ENCODE measurements around the gene NIN. TPM values are rescaled to one million over a fixed set of nuclear protein-coding genes. Genes with fewer than 3 reads are reported as not detected.

Gene NIN
- total and polyA plus RNA-seq, 4 donors = 1.7 to 11.1 (median 4.0) TPM

- H3K4me1 ChIP-seq (ENCODE audit: control insufficient read depth in 4 of 4, insufficient read depth in 4 of 4, low read length in 3 of 4) = no peaks in the 10 kb centered on the region
- no peaks in the 10 kb centered on the region for H3K9me3 ChIP-seq (ENCODE audit: control insufficient read depth in 4 of 4, low read length in 3 of 4)
- no peak for DNase-seq (ENCODE audit: low spot score)
- H3K27ac ChIP-seq (ENCODE audit: low read depth in 1 of 2, low read length in 2 of 2) = no peak overlapping the region
- no peak overlapping the region for H3K9ac ChIP-seq (ENCODE audit: low read depth in 1 of 2, low read length in 2 of 2)
- H3K4me3 ChIP-seq (ENCODE audit: low read depth in 1 of 3, low read length in 3 of 3) = peak overlapping the region in 1 of 3 donors; percentile 5
- H3K36me3 ChIP-seq (ENCODE audit: control insufficient read depth in 4 of 4, insufficient read depth in 3 of 4, low read depth in 1 of 4, low read length in 3 of 4) = peaks cover 0 to 2% (median 0%) of the 10 kb centered on the region in 4 donors
- WGBS = 89% methylated on average over 3 of the region's 3 CpGs
- TF ChIP-seq FOXA2 (IDR thresholded peaks at IDR 0.05) (no peak), TAF1 (conservative IDR thresholded peaks at IDR 0.05) (no peak), HNF4G (IDR thresholded peaks at IDR 0.05) (no peak)
- TF ChIP-seq, protein P1, sequence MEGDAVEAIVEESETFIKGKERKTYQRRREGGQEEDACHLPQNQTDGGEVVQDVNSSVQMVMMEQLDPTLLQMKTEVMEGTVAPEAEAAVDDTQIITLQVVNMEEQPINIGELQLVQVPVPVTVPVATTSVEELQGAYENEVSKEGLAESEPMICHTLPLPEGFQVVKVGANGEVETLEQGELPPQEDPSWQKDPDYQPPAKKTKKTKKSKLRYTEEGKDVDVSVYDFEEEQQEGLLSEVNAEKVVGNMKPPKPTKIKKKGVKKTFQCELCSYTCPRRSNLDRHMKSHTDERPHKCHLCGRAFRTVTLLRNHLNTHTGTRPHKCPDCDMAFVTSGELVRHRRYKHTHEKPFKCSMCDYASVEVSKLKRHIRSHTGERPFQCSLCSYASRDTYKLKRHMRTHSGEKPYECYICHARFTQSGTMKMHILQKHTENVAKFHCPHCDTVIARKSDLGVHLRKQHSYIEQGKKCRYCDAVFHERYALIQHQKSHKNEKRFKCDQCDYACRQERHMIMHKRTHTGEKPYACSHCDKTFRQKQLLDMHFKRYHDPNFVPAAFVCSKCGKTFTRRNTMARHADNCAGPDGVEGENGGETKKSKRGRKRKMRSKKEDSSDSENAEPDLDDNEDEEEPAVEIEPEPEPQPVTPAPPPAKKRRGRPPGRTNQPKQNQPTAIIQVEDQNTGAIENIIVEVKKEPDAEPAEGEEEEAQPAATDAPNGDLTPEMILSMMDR (IDR thresholded peaks at IDR 0.05; ENCODE audit: low read depth, low read length, missing input control) = no peak
- H3K27me3 ChIP-seq (ENCODE audit: control insufficient read depth in 4 of 4, insufficient read depth in 4 of 4, low read length in 3 of 4) = no peaks in the 10 kb centered on the region
These were observed 16.8 kb downstream of the NIN start for GRCh38 chr14:50814161-50814560.

- no peaks in the 10 kb centered on the region for H3K27me3 ChIP-seq (ENCODE audit: control insufficient read depth in 4 of 4, insufficient read depth in 4 of 4, low read length in 3 of 4)
- 65% methylated on average over 2 of the region's 2 CpGs for WGBS
- TF ChIP-seq JUND (IDR thresholded peaks at IDR 0.05) = no peak
- TF ChIP-seq REST (IDR thresholded peaks at IDR 0.05) = no peak
- TF ChIP-seq YY1 (IDR thresholded peaks at IDR 0.05) = no peak
- TF ChIP-seq, protein P1 (IDR thresholded peaks at IDR 0.05; ENCODE audit: low read depth, low read length, missing input control) = no peak
- TF ChIP-seq, protein P2, sequence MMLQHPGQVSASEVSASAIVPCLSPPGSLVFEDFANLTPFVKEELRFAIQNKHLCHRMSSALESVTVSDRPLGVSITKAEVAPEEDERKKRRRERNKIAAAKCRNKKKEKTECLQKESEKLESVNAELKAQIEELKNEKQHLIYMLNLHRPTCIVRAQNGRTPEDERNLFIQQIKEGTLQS (IDR thresholded peaks at IDR 0.05) = no peak
- TF ChIP-seq ZBTB33 (IDR thresholded peaks at IDR 0.05) = no peak
- no peak for TF ChIP-seq RAD21 (IDR thresholded peaks at IDR 0.05)
- no peak for TF ChIP-seq HNF4A (conservative IDR thresholded peaks at IDR 0.05)
- TF ChIP-seq NR2F2 (IDR thresholded peaks at IDR 0.05) = no peak
- no peak for TF ChIP-seq RXRA (IDR thresholded peaks at IDR 0.05)
- TF ChIP-seq EGR1 (IDR thresholded peaks at IDR 0.05; ENCODE audit: low read depth in 2 of 2) = no peak
- no peak for TF ChIP-seq TAF1 (conservative IDR thresholded peaks at IDR 0.05)
- TF ChIP-seq HNF4G (IDR thresholded peaks at IDR 0.05) = no peak
- TF ChIP-seq FOXA2 (IDR thresholded peaks at IDR 0.05) = no peak
- no peak for TF ChIP-seq GABPA (IDR thresholded peaks at IDR 0.05 in 1 of 2, conservative IDR thresholded peaks at IDR 0.05 in 1 of 2)
- peaks cover 0 to 2% (median 0%) of the 10 kb centered on the region in 4 donors for H3K36me3 ChIP-seq (ENCODE audit: control insufficient read depth in 4 of 4, insufficient read depth in 3 of 4, low read depth in 1 of 4, low read length in 3 of 4)
- no peak overlapping the region for H3K4me3 ChIP-seq (ENCODE audit: low read depth in 1 of 3, low read length in 3 of 3)
- DNase-seq (ENCODE audit: low spot score) = no peak
- no peak overlapping the region for H3K9ac ChIP-seq (ENCODE audit: low read depth in 1 of 2, low read length in 2 of 2)
- H3K27ac ChIP-seq (ENCODE audit: low read depth in 1 of 2, low read length in 2 of 2) = no peak overlapping the region
- no peaks in the 10 kb centered on the region for H3K9me3 ChIP-seq (ENCODE audit: control insufficient read depth in 4 of 4, low read length in 3 of 4)
- H3K4me1 ChIP-seq (ENCODE audit: control insufficient read depth in 4 of 4, insufficient read depth in 4 of 4, low read length in 3 of 4) = no peaks in the 10 kb centered on the region
These were observed 17.5 kb downstream of the NIN start for GRCh38 chr14:50813544-50813863.

All from liver (tissue), 9 donors.